Left renal pelvis (tissue), 4 donors: ENCODE data around the gene KIAA1328. TPM values are rescaled to one million over a fixed set of nuclear protein-coding genes. Genes with fewer than 3 reads are reported as not detected.
"Not testable (repeated sequence)": the region's sequence is repeated elsewhere in the genome, so short reads cannot be mapped to it uniquely, and the experiment has no call there.

ENCODE experiments used
- DNase-seq, 4 donors: peaks; one replicate each; pipeline ENCODE4 v3.0.0-alpha.2; 2013; ENCODE audit warnings: low read depth in 4 of 4, low spot score in 3 of 4
- polyA plus RNA-seq, 4 donors: library from polyadenylated mRNA; unstranded; fragments of 120-200 nt; gene quantifications; one replicate each; pipeline ENCODE4 v1.2.1, GENCODE V29; 2013; ENCODE audit not compliant: insufficient read length in 4 of 4

KIAA1328 gene
- polyA plus RNA-seq, 4 donors = 11.0 to 12.9 (median 11.5) TPM

GRCh38 chr18:37122877-37123276 lies 293.9 kb downstream of the KIAA1328 start:
- peak in 1 of 4 donors; percentile 1 for DNase-seq

GRCh38 chr18:37124516-37124915 lies 295.6 kb downstream of the KIAA1328 start:
- no peak for DNase-seq

- no peak for DNase-seq
These were observed 306.2 kb downstream of the KIAA1328 start for GRCh38 chr18:37135177-37135576.

- DNase-seq = no peak
These were observed 309.5 kb downstream of the KIAA1328 start for GRCh38 chr18:37138456-37138855.

- no peak for DNase-seq
These were observed 310.9 kb downstream of the KIAA1328 start for GRCh38 chr18:37139876-37140275.

- no peak for DNase-seq
These were observed 316.0 kb downstream of the KIAA1328 start for GRCh38 chr18:37144921-37145320.

GRCh38 chr18:37156330-37156942 lies 327.5 kb downstream of the KIAA1328 start:
- DNase-seq = no peak

- peak in 2 of 4 donors; percentile 6 to 24 for DNase-seq
These were observed 331.3 kb downstream of the KIAA1328 start for GRCh38 chr18:37160038-37160820.

- no peak for DNase-seq
These were observed 332.6 kb downstream of the KIAA1328 start for GRCh38 chr18:37161491-37161890.

- DNase-seq = peak in 1 of 4 donors; percentile 21
These were observed 333.6 kb downstream of the KIAA1328 start for GRCh38 chr18:37162551-37162950.

GRCh38 chr18:37163119-37163518 lies 334.2 kb downstream of the KIAA1328 start:
- DNase-seq = no peak

- DNase-seq = no peak
These were observed 337.6 kb downstream of the KIAA1328 start for GRCh38 chr18:37166491-37166890.

- DNase-seq = not testable (repeated sequence)
These were observed 338.0 kb downstream of the KIAA1328 start for GRCh38 chr18:37166966-37167365.

- DNase-seq = no peak
These were observed 342.1 kb downstream of the KIAA1328 start for GRCh38 chr18:37170984-37171383.

GRCh38 chr18:37173384-37173783 lies 344.5 kb downstream of the KIAA1328 start:
- no peak for DNase-seq

- DNase-seq = no peak
These were observed 347.0 kb downstream of the KIAA1328 start for GRCh38 chr18:37175727-37176620.

- DNase-seq = no peak
These were observed 347.7 kb downstream of the KIAA1328 start for GRCh38 chr18:37176621-37176934.

- no peak for DNase-seq
These were observed 350.5 kb downstream of the KIAA1328 start for GRCh38 chr18:37179384-37179783.

GRCh38 chr18:37180086-37180485 lies 351.2 kb downstream of the KIAA1328 start:
- no peak for DNase-seq

GRCh38 chr18:37182340-37183135 lies 353.6 kb downstream of the KIAA1328 start:
- DNase-seq = no peak
